Measurements from ENCODE around the gene RASSF7. TPM values are rescaled to one million over a fixed set of nuclear protein-coding genes. Genes with fewer than 3 reads are reported as not detected.
A peak's percentile ranks its signal among the peaks of the same experiment; 100 is the strongest.

Gene RASSF7
- total RNA-seq, 2 experiments from 2014 or later = 8.3 to 9.9 TPM

GRCh38 chr11:556662-557256 is 4.0 kb upstream of the RASSF7 start:
- no peak overlapping the region for H3K27ac Mint-ChIP-seq
- DNase-seq = no peak
- intact Hi-C loops (cut with micrococcal nuclease) = no loop called here
- CTCF ChIA-PET = interaction anchor here (1.3 to 4.4 kb wide), 3 partner anchors 8 to 170 kb away, joined by 8 to 21 read pairs (median 18); no protein-coding TSS in a partner anchor
- H3K4me3 Mint-ChIP-seq = no peak overlapping the region
- no peaks in the 10 kb centered on the region for H3K9me3 Mint-ChIP-seq
- H3K36me3 Mint-ChIP-seq (ENCODE audit: low read depth) = no peaks in the 10 kb centered on the region
- peaks cover 11% of the 10 kb centered on the region for H3K4me1 Mint-ChIP-seq (ENCODE audit: low read depth)
- H3K27me3 Mint-ChIP-seq (ENCODE audit: low read depth) = peaks cover 3% of the 10 kb centered on the region

- intact Hi-C loops (cut with micrococcal nuclease) = no loop called here
- H3K27me3 Mint-ChIP-seq (ENCODE audit: low read depth) = peaks cover 3% of the 10 kb centered on the region
- no peaks in the 10 kb centered on the region for H3K36me3 Mint-ChIP-seq (ENCODE audit: low read depth)
- H3K4me1 Mint-ChIP-seq (ENCODE audit: low read depth) = peaks cover 12% of the 10 kb centered on the region
- CTCF ChIA-PET = interaction anchor here (4.4 kb wide), 1 partner anchor 169 kb away, joined by 21 read pairs; no protein-coding TSS in a partner anchor
- no peak overlapping the region for H3K4me3 Mint-ChIP-seq
- H3K9me3 Mint-ChIP-seq = no peaks in the 10 kb centered on the region
- DNase-seq = no peak
- H3K27ac Mint-ChIP-seq = no peak overlapping the region
Observed at GRCh38 chr11:557328-558132, 3.2 kb upstream of the RASSF7 start.

- peaks cover 12% of the 10 kb centered on the region for H3K4me1 Mint-ChIP-seq (ENCODE audit: low read depth)
- peaks cover under 1% of the 10 kb centered on the region for H3K36me3 Mint-ChIP-seq (ENCODE audit: low read depth)
- intact Hi-C loops (cut with micrococcal nuclease) = no loop called here
- no peak for DNase-seq
- CTCF ChIA-PET = interaction anchor here (1.5 kb wide), 1 partner anchor 22 kb away, joined by 3 read pairs; no protein-coding TSS in a partner anchor
- no peaks in the 10 kb centered on the region for H3K9me3 Mint-ChIP-seq
- no peak overlapping the region for H3K27ac Mint-ChIP-seq
- H3K27me3 Mint-ChIP-seq (ENCODE audit: low read depth) = peaks cover 3% of the 10 kb centered on the region
- H3K4me3 Mint-ChIP-seq = no peak overlapping the region
Observed at GRCh38 chr11:558503-558902, 2.3 kb upstream of the RASSF7 start.

GRCh38 chr11:559020-559620 is 1.6 kb upstream of the RASSF7 start:
- Mint-ChIP-seq H3K27me3 (ENCODE audit: low read depth) (peaks cover 3% of the 10 kb centered on the region), H3K4me1 (ENCODE audit: low read depth) (peaks cover 12% of the 10 kb centered on the region), H3K4me3 (no peak overlapping the region), H3K9me3 (no peaks in the 10 kb centered on the region), H3K36me3 (ENCODE audit: low read depth) (peaks cover 3% of the 10 kb centered on the region), H3K27ac (no peak overlapping the region)
- DNase-seq = no peak
- CTCF ChIA-PET = interaction anchor here (1.0 to 1.5 kb wide), 2 partner anchors 23 to 172 kb away, joined by 3 to 5 read pairs; no protein-coding TSS in a partner anchor
- intact Hi-C loops (cut with micrococcal nuclease) = no loop called here

DNA sequence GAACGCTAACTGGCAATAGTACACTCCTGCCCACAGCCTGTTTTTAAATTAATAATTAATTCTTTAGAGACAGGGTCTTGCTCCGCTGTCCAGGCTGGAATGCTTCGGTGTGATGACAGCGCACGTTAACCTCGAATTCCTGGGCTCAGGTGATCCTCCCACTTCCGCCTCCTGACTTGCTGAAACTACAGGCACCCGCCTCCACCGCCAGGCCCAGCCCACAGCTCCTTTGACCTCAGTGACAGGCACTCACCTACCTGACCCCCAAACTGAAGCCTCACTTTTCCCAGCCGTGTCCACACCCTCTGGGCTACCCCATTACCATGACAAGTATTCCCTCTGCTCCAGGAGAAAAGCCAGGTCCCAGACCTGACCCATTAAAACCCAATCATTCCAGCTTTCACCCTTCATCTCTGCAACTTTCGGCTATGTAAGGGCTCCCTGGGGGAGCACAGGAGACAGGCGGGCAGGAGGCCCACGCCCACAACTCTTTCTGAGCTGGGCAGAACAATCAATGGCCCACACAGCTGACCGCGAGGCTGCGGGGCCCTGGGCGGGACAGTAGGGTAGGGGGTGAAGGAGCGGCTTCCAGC is 962 bp upstream of the RASSF7 start:
- CTCF ChIA-PET = interaction anchor here (0.6 to 1.5 kb wide), 3 partner anchors 24 to 172 kb away, joined by 3 to 5 read pairs (median 3); no protein-coding TSS in a partner anchor
- peaks cover 12% of the 10 kb centered on the region for H3K4me1 Mint-ChIP-seq (ENCODE audit: low read depth)
- H3K27ac Mint-ChIP-seq = peak overlapping the region; percentile 76
- peaks cover 3% of the 10 kb centered on the region for H3K27me3 Mint-ChIP-seq (ENCODE audit: low read depth)
- peak overlapping the region; percentile 84 for H3K4me3 Mint-ChIP-seq
- no peaks in the 10 kb centered on the region for H3K9me3 Mint-ChIP-seq
- no peak for DNase-seq
- H3K36me3 Mint-ChIP-seq (ENCODE audit: low read depth) = peaks cover 3% of the 10 kb centered on the region
- intact Hi-C loops (cut with micrococcal nuclease) = loop anchor here (1.0 to 5.0 kb wide), 6 partner anchors 8 to 237 kb away; partner anchors contain the start of genes DEAF1, PHRF1, RNH1 and SLC25A22

DNA sequence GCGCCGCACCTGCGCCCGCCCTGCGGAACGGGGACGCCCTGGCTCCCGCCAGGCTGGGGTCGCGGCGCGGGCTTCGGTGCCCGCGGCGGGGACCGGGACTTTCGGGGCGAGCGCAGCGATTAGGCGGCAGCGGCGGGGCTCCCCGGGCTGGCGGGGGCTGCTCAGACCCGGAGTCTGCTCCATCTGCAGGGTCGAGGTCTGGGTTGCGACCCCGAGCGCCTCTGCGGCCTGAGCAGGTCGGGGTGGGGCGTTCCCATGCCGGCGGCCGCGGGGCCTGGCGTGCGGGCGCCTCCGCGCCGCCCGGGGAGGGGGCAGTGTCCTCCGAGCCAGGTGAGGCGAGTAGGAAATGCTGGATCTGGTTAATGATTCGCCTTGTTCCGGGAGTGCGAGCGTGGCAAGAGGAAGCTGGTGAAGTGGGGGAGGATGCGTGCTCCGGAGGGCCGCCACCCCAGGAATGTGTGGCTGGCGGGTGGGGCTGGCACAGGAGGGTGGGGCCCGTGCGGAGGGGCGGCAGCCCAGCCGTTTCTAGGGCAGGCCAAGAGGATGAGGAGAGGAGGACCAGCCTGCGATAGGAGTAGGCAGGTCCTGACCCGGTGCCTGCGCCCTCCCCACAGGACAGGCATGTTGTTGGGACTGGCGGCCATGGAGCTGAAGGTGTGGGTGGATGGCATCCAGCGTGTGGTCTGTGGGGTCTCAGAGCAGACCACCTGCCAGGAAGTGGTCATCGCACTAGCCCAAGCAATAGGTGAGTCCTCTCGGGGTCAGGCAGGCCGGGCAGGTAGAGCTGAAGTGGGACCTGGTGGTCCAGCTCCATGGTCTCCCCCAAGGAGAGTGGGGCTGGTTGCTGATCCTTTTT is 606 bp downstream of the RASSF7 start:
- peak overlapping the region; percentile 84 for H3K4me3 Mint-ChIP-seq
- DNase-seq = no peak
- no peak overlapping the region for H3K27ac Mint-ChIP-seq
- H3K27me3 Mint-ChIP-seq (ENCODE audit: low read depth) = peaks cover 2% of the 10 kb centered on the region
- CTCF ChIA-PET = no interaction called here
- H3K36me3 Mint-ChIP-seq (ENCODE audit: low read depth) = peaks cover 3% of the 10 kb centered on the region
- H3K4me1 Mint-ChIP-seq (ENCODE audit: low read depth) = peaks cover 12% of the 10 kb centered on the region
- intact Hi-C loops (cut with micrococcal nuclease) = loop anchor here (2.0 to 5.0 kb wide), 4 partner anchors 51 to 236 kb away; partner anchors contain the start of genes DEAF1, RNH1, SLC25A22 and TMEM80
- H3K9me3 Mint-ChIP-seq = no peaks in the 10 kb centered on the region

GRCh38 chr11:562046-562645 is 1.4 kb downstream of the RASSF7 start:
- H3K27me3 Mint-ChIP-seq (ENCODE audit: low read depth) = no peaks in the 10 kb centered on the region
- CTCF ChIA-PET = no interaction called here

GRCh38 chr11:563066-563811 is 2.5 kb downstream of the RASSF7 start:
- peaks cover 12% of the 10 kb centered on the region for H3K4me1 Mint-ChIP-seq (ENCODE audit: low read depth)
- H3K9me3 Mint-ChIP-seq = no peaks in the 10 kb centered on the region
- no peak overlapping the region for H3K27ac Mint-ChIP-seq
- H3K27me3 Mint-ChIP-seq (ENCODE audit: low read depth) = no peaks in the 10 kb centered on the region
- H3K4me3 Mint-ChIP-seq = no peak overlapping the region
- no peak for DNase-seq
- CTCF ChIA-PET = interaction anchor here (0.7 to 3.8 kb wide), 2 partner anchors 8 to 13 kb away, joined by 3 to 18 read pairs; no protein-coding TSS in a partner anchor
- intact Hi-C loops (cut with micrococcal nuclease) = loop anchor here (5.0 kb wide), 1 partner anchor 234 kb away; the partner anchor contains the start of gene SLC25A22
- H3K36me3 Mint-ChIP-seq (ENCODE audit: low read depth) = peaks cover 3% of the 10 kb centered on the region

More at GRCh38 chr11:562046-562645, 1.4 kb downstream of the RASSF7 start:
- H3K36me3 Mint-ChIP-seq (ENCODE audit: low read depth) = peaks cover 3% of the 10 kb centered on the region
- intact Hi-C loops (cut with micrococcal nuclease) = loop anchor here (5.0 kb wide), 1 partner anchor 235 kb away; the partner anchor contains the start of gene SLC25A22
- H3K9me3 Mint-ChIP-seq = no peaks in the 10 kb centered on the region
- H3K4me3 Mint-ChIP-seq = peak overlapping the region; percentile 84
- H3K4me1 Mint-ChIP-seq (ENCODE audit: low read depth) = peaks cover 12% of the 10 kb centered on the region
- DNase-seq = no peak
- H3K27ac Mint-ChIP-seq = no peak overlapping the region

- no peak overlapping the region for H3K4me3 Mint-ChIP-seq
- no peaks in the 10 kb centered on the region for H3K9me3 Mint-ChIP-seq
- H3K27me3 Mint-ChIP-seq (ENCODE audit: low read depth) = no peaks in the 10 kb centered on the region
- peaks cover 12% of the 10 kb centered on the region for H3K4me1 Mint-ChIP-seq (ENCODE audit: low read depth)
- CTCF ChIA-PET = interaction anchor here (0.7 to 3.8 kb wide), 2 partner anchors 9 to 13 kb away, joined by 3 to 18 read pairs; no protein-coding TSS in a partner anchor
- intact Hi-C loops (cut with micrococcal nuclease) = loop anchor here (5.0 kb wide), 1 partner anchor 233 kb away; the partner anchor contains the start of gene SLC25A22
- no peak overlapping the region for H3K27ac Mint-ChIP-seq
- no peak for DNase-seq
- peaks cover 3% of the 10 kb centered on the region for H3K36me3 Mint-ChIP-seq (ENCODE audit: low read depth)
Observed at GRCh38 chr11:563812-564578, 3.2 kb downstream of the RASSF7 start.
